Spleen (tissue), 7 donors: ENCODE results near the gene CAPN10.

Experiments
- CTCF ChIP-seq, 11 experiments: fragments of 200-600 bp in 7 of 11; fragments of 450-650 bp in 4 of 11; sonication (generic) in 4 of 11; IDR thresholded peaks in 8 of 11; conservative IDR thresholded peaks in 3 of 11; 1 replicate in 7 of 11; 2 replicates in 4 of 11; pipeline versions ENCODE4 v1.4.0 to v1.8.0; 2016 to 2021; ENCODE audit warnings: antibody characterized with exemption in 11 of 11, inconsistent platforms in 4 of 11, mild to moderate bottlenecking in 1 of 11
- POLR2AphosphoS5 ChIP-seq, 3 donors: sonication (generic); formaldehyde crosslinking; IDR thresholded peaks; one replicate each; pipeline ENCODE4 v1.5.1; 2017; ENCODE audit warnings: antibody characterized with exemption in 3 of 3
- donor health status: DM: no; HTN: no; CAD: no; lungs with moderate emphysema.
- donor health status: DM: no; HTN: no; CAD: no.
- donor health status: DM: no; HTN: no; CAD: no.

- TF ChIP-seq CTCF (IDR thresholded peaks at IDR 0.05 in 8 of 11, conservative IDR thresholded peaks at IDR 0.05 in 3 of 11) (no peak), POLR2AphosphoS5 (IDR thresholded peaks at IDR 0.05) (no peak)
Observed at GRCh38 chr2:240571314-240571973, 15.1 kb upstream of the CAPN10 start.
